DOHH2 (cell line): Measurements from ENCODE around the gene PPP1R15B.

Source experiments
- H3F3A ChIP-seq: fragments of 200-600 bp; sonication (generic), shearing (Covaris generic); 2 replicates; pipeline ENCODE4 v1.6.0; 2016; ENCODE audit warnings: antibody characterized with exemption, mild to moderate bottlenecking; ENCODE audit not compliant: control insufficient read depth, insufficient read depth
- H3K27ac ChIP-seq: fragments of 200-600 bp; sonication (generic); 2 replicates; pipeline ENCODE4 v1.5.1; 2014; ENCODE audit warnings: low read depth, mild to moderate bottlenecking, low read length, moderate library complexity
- H3K27me3 ChIP-seq: fragments of 200-600 bp; sonication (generic); 2 replicates; pipeline ENCODE4 v1.6.1; 2014; ENCODE audit warnings: mild to moderate bottlenecking, low read length, mixed read lengths; ENCODE audit not compliant: control insufficient read depth
- H3K36me3 ChIP-seq: fragments of 200-600 bp; sonication (generic); 2 replicates; pipeline ENCODE4 v1.6.1; 2014; ENCODE audit warnings: mild to moderate bottlenecking, low read length, moderate library complexity, mixed read lengths; ENCODE audit not compliant: control insufficient read depth
- H3K4me1 ChIP-seq: fragments of 200-600 bp; sonication (generic); 2 replicates; pipeline ENCODE4 v1.6.1; 2014; ENCODE audit warnings: mild to moderate bottlenecking, low read length, mixed read lengths; ENCODE audit not compliant: control insufficient read depth
- H3K4me2 ChIP-seq: fragments of 200-600 bp; sonication (generic); 2 replicates; pipeline ENCODE4 v1.6.0; 2014; ENCODE audit warnings: mild to moderate bottlenecking, low read length, moderate library complexity
- H3K4me3 ChIP-seq: fragments of 200-600 bp; sonication (generic); 2 replicates; pipeline ENCODE4 v1.5.1; 2014; ENCODE audit warnings: mild to moderate bottlenecking, low read length, mixed read lengths
- H3K79me2 ChIP-seq: fragments of 200-600 bp; sonication (generic); 2 replicates; pipeline ENCODE4 v1.6.1; 2014; ENCODE audit warnings: mild to moderate bottlenecking, low read length, mixed read lengths; ENCODE audit not compliant: control insufficient read depth
- H3K9me2 ChIP-seq: fragments of 200-600 bp; sonication (generic); replicated peaks from 2 replicates; pipeline ENCODE4 v1.6.1; 2014; ENCODE audit warnings: mild to moderate bottlenecking, low read length, mixed read lengths; ENCODE audit not compliant: control insufficient read depth
- H3K9me3 ChIP-seq: fragments of 200-600 bp; sonication (generic); 2 replicates; pipeline ENCODE4 v1.6.1; 2014; ENCODE audit warnings: antibody characterized with exemption, low read length, mixed read lengths; ENCODE audit not compliant: control insufficient read depth, insufficient read depth
- H4K20me1 ChIP-seq: fragments of 200-600 bp; sonication (generic); 2 replicates; pipeline ENCODE4 v1.6.0; 2014; ENCODE audit warnings: low read depth, mild to moderate bottlenecking, antibody characterized with exemption, low read length, moderate library complexity; ENCODE audit not compliant: control insufficient read depth, insufficient read depth
- CTCF ChIP-seq: fragments of 200-600 bp; sonication (generic); IDR thresholded peaks from one replicate; pipeline ENCODE4 v1.5.1; 2014; ENCODE audit warnings: antibody characterized with exemption, mild to moderate bottlenecking, low read depth, low read length; ENCODE audit not compliant: poor library complexity, severe bottlenecking
- EZH2phosphoT487 ChIP-seq: fragments of 200-600 bp; sonication (generic); IDR thresholded peaks from 2 replicates; pipeline ENCODE4 v1.6.1; 2017; ENCODE audit warnings: borderline replicate concordance, mild to moderate bottlenecking, antibody characterized with exemption, low read length, moderate library complexity, mixed read lengths

PPP1R15B gene

DNA sequence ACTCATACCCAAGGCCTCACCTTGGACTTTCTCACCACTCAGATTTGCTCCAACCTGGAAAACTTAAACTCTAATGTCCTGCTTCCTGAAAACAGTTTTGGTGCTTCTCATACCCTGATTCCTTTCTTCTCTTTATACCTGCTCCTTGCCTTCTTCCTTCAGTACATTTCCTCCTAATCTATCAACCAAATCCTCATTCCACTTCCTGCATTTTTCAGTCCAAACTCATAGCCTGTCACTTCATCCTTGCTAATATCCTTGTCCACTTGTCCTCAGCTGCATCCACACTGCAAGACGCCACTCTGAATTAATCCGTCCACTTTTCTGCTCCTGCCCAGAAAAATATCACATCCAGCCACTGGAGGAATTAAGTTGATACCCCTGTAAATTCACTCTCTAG is 25.9 kb downstream of the PPP1R15B start:
- no peaks in the 10 kb centered on the region for H3K9me2 ChIP-seq
- no peaks in the 10 kb centered on the region for H3K79me2 ChIP-seq
- no peak overlapping the region for H3K4me2 ChIP-seq
- H4K20me1 ChIP-seq, result no peaks in the 10 kb centered on the region
- no peaks in the 10 kb centered on the region for H3F3A ChIP-seq
- no peak overlapping the region for H3K27ac ChIP-seq
- H3K27me3 ChIP-seq, result peaks cover 55% of the 10 kb centered on the region
- no peak for TF ChIP-seq EZH2phosphoT487
- no peak for TF ChIP-seq CTCF
- peaks cover 3% of the 10 kb centered on the region; the same call in 1 of the 2 replicates for H3K4me1 ChIP-seq
- no peaks in the 10 kb centered on the region for H3K36me3 ChIP-seq
- H3K9me3 ChIP-seq, result no peaks in the 10 kb centered on the region
- H3K4me3 ChIP-seq, result no peak overlapping the region

GRCh38 chr1:204384636-204385352 is 26.8 kb downstream of the PPP1R15B start:
- Histone ChIP-seq H4K20me1 (no peaks in the 10 kb centered on the region), H3K4me3 (no peak overlapping the region), H3K27ac (no peak overlapping the region), H3K4me2 (no peak overlapping the region), H3K79me2 (no peaks in the 10 kb centered on the region), H3K4me1 (peaks cover 3% of the 10 kb centered on the region; the same call in 1 of the 2 replicates), H3K36me3 (no peaks in the 10 kb centered on the region), H3F3A (no peaks in the 10 kb centered on the region), H3K9me2 (no peaks in the 10 kb centered on the region), H3K9me3 (no peaks in the 10 kb centered on the region), H3K27me3 (peaks cover 65% of the 10 kb centered on the region)
- no peak for TF ChIP-seq EZH2phosphoT487
- no peak for TF ChIP-seq CTCF

DNA sequence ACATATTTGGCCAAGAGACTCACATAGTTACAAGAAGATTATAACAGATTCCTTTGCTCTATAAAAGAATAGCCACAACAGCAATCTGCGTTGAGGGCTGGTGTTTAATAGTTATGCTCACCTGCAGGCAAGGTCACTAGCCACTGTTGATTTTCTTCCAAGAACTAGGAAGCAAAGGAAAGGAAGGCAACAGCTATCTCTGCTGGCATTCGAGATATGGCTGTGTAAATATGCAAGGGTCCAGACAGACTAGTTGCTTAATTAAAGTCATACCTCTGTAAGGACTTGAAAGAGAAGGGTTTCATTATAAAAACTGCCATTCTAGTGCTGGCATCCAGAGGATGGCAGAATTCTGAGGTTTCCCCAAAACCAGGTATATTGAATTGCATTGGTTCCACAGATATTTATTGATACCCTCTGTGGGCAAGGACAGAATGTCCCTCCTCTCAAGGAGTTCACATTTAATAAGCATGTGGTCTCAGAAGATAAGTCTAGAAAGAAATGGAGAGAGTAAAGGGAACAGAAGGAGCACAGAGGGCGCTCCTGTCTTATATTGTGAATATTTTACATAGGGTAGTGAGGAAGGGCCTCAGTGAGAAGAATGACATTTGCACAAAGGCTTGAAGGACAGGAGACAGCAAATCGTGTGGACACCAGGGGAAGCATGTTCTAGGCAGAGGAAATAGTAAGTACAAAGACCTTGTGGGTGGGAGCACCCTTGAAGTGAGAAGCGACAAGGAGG is 28.3 kb downstream of the PPP1R15B start:
- Histone ChIP-seq H3K4me1 (peaks cover 5% of the 10 kb centered on the region), H3K9me3 (no peaks in the 10 kb centered on the region), H3K27ac (no peak overlapping the region), H3K9me2 (no peaks in the 10 kb centered on the region), H3K4me2 (no peak overlapping the region), H4K20me1 (no peaks in the 10 kb centered on the region), H3K79me2 (no peaks in the 10 kb centered on the region), H3K27me3 (peaks cover 77% of the 10 kb centered on the region), H3F3A (no peaks in the 10 kb centered on the region), H3K36me3 (no peaks in the 10 kb centered on the region), H3K4me3 (no peak overlapping the region)
- TF ChIP-seq CTCF, result no peak
- no peak for TF ChIP-seq EZH2phosphoT487
